ENCODE data around the gene ZPBP.
"Not testable (repeated sequence)": the region's sequence is repeated elsewhere in the genome, so short reads cannot be mapped to it uniquely, and the experiment has no call there.

Gene ZPBP

DNA sequence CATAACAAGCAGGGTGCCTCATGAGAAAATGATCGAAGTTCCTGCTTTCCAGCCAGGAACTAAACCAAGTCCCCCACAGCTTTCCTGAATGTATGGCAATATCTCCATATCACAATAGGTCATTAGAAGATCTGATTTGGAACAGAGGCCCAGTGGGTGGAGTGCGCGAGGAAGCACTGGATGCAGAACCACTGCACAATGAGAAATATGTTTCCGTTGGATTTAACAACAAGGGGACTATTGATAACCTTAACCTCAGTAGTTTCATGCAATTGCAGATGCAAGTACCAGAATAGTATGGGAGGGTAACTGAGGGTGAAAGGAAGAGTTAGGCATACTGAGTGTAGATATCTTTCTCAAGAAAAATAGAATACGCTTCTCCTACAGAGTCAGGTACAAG is 45.3 kb downstream of the ZPBP start:
- in situ Hi-C loops (cut with HindIII; ENCODE audit: low sequenced_read_pairs): no loop called here

DNA sequence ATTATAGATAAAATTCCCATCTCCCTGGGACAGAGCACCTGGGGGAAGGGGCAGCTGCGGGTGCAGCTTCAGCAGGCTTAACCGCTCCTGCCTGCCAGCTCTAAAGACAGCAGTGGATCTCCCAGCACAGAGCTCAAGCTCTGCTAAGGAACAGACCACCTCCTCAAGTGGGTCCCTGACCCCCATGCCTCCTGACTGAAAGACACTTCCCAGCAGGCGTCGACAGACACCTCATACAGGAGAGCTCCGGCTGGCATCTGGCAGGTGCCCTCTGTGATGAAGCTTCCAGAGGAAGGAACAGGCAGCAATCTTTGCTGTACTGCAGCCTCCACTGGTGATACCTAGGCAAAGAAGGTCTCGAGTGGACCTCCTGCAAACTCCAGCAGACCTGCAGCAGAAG is 51.9 kb downstream of the ZPBP start:
- in situ Hi-C loops (cut with HindIII; ENCODE audit: low sequenced_read_pairs): not testable (repeated sequence)

DNA sequence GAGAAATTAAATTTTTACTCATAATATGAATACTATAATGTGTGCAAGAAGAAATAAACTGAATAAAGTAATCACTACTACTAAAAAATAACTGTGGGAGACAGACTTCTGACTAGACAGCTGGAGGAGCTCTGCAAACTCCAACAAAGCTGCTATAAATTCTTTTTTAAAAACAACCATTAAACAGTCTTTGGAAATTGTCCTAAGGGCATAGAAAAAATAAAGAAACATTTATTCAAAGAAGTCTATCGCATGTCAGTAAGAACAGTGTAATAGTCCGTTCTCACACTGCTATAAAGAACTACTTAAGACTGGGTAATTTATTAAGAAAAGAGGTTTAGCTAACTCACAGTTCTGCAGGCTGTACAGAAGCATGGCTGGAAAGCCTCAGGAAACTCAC is 56.0 kb downstream of the ZPBP start:
- in situ Hi-C loops (cut with HindIII; ENCODE audit: low sequenced_read_pairs): no loop called here

DNA sequence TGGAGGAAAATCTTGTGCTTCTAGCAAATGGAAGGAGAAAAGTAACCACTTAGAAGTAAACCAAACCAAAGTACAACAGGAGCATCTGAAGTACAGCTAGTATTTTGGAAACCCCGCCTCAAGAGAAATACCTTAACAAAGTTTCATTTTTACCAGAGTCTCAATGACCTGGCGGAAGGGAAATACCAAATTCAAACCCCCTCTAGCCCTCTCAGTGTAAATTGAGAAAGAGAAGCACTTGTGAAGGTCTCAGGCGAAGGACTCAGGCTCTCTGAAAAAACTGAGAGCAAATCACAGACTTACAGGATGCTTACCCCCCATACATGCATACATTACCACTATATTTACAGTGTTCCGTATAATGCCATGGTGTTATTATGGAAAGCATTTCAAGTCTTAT is 70.1 kb downstream of the ZPBP start:
- in situ Hi-C loops (cut with HindIII; ENCODE audit: low sequenced_read_pairs): no loop called here

DNA sequence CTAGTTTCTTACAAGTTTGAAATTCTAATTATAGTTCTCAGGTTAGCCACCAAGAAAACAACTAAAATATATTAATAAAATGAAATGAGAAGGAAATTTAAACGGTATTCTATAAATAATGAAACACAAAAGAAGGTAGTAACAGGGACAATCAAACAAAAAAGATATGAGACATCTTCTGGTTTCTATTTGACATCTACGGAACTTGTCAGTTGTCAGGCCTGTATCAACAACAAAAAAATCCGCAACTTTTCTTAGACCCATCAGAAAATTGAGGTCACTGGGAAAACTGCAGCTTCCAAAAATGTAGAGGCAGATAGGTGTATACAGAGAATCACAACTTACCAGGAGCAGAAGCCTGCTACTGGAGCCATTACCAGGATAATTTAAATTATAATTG is 70.6 kb downstream of the ZPBP start:
- in situ Hi-C loops (cut with HindIII; ENCODE audit: low sequenced_read_pairs): no loop called here

DNA sequence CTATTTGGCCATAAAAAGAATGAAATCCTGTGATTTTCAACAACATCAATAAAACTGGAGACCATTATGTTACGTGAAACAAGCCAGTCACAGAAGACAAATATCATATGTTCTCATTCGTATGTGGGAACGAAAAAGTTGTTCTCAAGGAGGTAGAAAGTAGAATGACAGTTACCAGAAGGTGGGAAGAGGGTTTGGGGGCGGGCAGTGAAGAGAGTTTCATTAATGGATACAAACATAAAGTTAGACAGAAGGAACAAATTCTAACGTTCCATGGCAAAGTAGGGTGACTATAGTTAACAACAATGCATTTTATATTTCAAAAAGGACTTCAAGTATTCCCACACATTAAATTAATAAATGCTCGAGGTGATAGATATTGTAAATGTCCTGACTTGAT is 97.4 kb downstream of the ZPBP start:
- in situ Hi-C loops (cut with HindIII; ENCODE audit: low sequenced_read_pairs): no loop called here

DNA sequence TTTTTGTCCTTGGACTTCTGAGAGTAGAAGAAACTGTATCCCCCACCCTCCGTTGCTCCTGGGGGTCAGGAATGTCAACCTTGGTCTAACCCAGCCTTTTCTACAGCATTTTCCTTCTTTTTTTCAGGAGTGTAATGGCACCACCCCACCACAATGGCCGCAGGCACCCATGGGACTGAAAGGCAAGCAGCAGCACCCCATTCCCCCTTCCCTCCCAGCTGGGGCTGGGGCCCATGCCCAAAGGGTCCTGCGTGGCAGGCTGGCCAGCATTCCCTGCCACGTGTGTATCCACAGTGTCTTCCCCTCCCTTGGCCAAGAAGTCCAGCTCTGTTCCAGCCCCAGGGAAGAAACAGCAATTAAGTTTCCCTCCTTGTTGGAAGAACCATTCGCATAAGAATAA is 106.9 kb downstream of the ZPBP start:
- in situ Hi-C loops (cut with HindIII; ENCODE audit: low sequenced_read_pairs): no loop called here

DNA sequence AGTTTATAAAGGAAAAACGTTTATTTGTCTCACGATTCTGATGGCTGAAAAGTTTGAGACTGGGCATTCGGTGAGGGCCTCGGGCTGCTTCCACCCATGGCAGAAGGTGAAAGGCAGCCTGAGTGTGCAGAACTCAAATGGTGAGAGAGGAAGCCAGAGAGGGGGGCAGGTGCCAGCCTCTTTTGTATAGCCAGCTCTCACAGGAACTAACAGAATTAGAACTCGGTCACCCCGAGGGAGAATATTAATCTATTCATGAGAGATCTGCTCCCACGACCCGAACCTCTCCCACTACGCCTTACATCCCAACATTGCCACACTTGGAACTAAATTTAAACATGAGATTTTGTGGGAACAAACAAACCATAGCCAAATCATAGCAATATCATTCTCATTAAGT is 112.6 kb downstream of the ZPBP start:
- in situ Hi-C loops (cut with HindIII; ENCODE audit: low sequenced_read_pairs): no loop called here

DNA sequence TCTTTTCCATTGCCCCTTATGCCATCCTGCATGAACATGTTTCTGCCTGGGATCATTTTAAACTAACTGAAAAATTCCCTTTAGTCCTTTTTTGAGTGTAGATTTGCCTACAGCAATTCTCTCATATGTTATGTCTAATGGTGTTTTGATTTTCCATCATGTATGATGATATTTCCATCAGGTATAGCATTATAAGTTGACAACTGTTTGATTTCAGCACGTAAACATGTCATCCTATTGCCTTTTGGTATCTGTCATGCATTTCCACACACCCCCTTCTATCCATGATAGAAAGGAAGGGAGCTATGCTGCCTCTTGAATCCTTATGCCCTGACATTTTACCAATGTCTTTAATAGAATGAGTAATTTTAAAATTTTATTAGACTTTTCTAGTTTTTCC is 116.8 kb downstream of the ZPBP start:
- in situ Hi-C loops (cut with HindIII; ENCODE audit: low sequenced_read_pairs): no loop called here

DNA sequence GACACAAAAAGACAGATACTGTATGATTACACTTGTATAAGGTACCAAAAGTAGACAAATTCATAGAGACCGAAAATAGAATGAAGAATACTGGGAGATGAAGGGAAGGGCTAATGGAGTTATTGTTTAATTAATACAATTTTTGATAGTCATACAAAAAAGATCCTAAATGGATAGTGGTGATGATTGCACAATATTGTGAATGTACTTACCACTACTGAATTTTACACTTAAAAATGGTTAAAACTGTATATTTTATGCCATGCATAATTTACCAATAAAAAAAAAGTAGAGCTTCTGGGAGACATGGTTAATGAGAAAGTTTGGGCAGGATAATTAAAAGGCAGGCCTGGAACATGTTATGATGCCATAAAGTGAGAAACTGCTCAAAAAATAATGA is 119.0 kb downstream of the ZPBP start:
- in situ Hi-C loops (cut with HindIII; ENCODE audit: low sequenced_read_pairs): no loop called here

DNA sequence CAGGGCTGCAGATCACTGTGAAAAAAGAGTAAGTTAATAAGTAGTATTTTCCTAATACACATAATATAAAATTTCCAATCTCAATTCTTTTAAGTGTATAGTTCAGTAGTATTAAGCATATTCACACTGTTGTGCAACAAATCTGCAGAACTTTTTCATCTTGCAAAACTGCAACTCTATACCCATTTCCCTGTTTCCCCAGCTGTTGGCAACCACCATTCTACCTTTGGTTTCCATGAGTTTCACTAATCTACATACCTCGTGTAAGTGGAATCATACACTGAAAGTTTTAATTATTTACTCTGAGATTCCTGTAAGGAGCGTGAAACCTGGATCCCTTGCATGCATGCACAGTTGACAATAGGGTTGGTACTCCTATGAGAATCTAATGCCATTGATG is 155.4 kb downstream of the ZPBP start:
- in situ Hi-C loops (cut with HindIII; ENCODE audit: low sequenced_read_pairs): no loop called here

DNA sequence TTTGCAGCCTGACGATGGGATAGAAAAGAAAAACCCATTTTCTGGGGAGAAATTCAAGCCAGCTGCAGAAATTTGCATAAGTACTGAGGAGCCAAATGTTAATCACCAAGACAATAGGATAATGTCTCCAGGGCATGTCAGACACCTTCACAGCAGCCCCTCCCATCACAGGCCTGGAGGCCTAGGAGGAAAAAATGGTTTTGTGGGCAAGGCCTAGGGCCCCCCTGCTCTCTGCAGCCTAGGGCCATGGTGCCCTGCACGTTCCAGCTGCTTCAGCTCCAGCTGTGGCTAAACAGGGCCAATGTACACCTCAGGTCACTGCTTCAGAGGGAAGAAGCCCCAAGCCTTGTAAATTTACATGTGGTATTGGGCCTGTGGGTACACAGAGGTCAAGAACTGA is 161.4 kb downstream of the ZPBP start:
- in situ Hi-C loops (cut with HindIII; ENCODE audit: low sequenced_read_pairs): no loop called here

DNA sequence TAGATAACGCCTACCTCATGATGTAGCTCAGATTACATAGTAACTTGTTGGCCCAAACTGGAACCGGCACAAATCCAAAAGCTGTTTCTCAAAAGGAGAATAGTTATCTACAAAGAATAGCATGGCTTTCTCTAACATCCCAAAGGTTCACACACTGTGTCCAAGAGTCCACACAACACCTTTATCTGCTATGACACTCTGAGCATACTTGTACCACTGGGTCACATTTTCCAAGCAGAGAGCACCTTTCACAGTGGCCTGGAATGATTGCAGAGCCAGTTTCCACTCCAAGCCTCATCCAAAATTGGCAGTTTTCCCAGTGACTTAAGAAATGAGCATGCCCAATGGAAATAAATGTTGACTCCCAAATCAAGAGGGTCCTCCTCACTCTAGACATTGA is 164.3 kb downstream of the ZPBP start:
- in situ Hi-C loops (cut with HindIII; ENCODE audit: low sequenced_read_pairs): no loop called here

DNA sequence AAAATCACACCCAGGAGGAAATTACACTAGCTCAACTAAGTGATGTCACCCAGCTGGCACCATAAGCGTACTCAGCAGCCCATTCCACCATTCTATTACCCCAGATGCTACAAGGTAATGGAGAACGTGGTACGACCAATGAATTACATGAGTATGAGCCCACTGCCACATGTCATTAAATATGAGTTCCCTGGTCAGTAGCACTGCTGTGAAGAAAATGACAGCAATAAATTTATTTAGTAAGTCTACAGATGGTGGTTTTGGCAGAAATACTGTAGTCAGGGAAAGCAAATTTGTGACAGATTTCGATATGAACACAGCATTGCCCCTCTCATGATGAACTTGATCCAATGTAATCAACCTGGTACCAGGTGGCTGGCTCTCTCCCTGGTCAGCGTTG is 165.4 kb downstream of the ZPBP start:
- in situ Hi-C loops (cut with HindIII; ENCODE audit: low sequenced_read_pairs): no loop called here

DNA sequence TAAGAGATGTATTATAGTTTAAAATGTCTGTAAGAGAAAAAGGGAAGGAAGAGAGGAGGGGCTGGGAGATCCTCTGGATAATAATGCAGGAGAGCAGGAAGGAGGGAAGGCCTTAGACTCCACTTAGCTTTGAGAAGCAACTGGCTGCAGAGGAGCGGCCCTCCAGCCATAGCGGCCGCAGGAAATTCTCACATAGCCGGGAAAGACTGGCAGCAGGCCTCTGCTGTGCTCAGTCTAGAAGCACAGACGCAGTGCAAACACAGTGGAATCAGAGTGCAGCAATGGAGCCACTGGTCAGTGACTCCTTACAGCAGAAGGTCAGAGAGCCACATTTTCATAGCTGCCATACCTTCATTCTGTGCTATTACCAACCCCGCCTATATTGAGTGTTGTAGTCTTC is 166.3 kb downstream of the ZPBP start:
- in situ Hi-C loops (cut with HindIII; ENCODE audit: low sequenced_read_pairs): no loop called here

DNA sequence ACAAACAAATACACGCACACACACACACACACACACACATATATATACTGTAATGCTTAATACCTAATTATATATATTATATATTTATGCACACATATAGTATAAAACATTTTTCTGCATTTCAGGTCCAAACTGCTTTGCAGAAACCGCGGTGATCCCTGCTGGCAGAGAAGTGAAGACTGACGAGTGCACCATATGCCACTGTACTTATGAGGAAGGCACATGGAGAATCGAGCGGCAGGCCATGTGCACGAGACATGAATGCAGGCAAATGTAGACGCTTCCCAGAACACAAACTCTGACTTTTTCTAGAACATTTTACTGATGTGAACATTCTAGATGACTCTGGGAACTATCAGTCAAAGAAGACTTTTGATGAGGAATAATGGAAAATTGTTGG is 181.1 kb downstream of the ZPBP start:
- in situ Hi-C loops (cut with HindIII; ENCODE audit: low sequenced_read_pairs): no loop called here

DNA sequence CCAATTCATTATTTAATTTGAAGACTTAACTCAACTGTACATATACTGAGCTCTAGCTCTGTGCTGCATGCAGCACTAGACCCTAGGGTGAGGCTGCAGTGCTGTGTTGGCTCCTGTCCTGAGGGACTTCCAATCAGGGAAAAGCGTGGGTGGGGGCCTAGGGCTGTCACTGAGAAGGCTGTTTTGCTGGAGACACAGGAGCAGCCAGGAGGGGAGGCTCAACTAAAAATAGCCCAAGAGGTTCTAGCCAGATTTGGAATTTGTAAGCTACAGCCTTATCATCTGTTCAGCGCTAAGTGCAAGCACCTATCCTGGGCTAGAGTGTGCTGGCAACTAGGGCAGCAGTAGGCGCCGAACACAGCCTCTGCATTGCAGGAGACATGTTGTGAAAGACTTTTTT is 198.5 kb downstream of the ZPBP start:
- in situ Hi-C loops (cut with HindIII; ENCODE audit: low sequenced_read_pairs): no loop called here

DNA sequence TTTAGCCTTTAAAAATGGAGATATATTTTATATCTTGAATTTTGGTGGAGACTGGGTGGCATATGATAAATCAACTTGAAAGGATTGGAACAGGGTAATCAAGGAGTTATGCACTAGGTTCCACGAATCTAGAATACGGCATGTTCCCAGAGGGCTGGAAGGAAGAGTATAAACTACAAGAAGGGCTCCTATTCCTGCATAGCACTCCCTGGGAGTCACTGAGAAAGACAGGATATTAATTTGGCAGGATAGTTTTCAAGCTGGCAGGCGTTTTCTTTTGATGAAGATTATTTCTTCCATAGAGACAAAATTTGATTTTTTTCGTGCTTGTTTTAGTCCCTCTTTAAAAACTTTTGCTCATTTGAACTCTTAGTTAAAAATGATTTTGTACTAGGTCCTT is 199.9 kb downstream of the ZPBP start:
- in situ Hi-C loops (cut with HindIII; ENCODE audit: low sequenced_read_pairs): no loop called here

DNA sequence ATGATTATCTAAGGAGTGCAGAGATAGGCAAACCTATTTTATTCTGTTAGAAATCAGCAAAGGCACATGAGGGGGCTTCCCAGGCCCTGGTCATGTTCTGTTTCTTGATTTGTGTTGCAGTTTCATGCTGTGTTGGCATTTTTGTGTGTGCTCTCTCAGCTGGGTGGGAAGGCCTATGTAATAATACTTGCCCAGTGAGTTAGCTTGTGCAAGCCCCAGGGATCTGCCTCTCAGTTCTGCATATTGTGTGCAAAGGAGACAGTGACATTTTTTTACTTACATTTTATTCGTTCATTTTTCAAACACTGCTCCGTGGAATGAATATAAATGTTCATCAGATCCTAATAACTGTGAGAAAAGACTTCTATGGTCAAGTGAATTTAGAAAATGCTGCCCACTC is 200.6 kb downstream of the ZPBP start:
- in situ Hi-C loops (cut with HindIII; ENCODE audit: low sequenced_read_pairs): no loop called here
